ENCODE results near the gene ATF6.
A peak's percentile ranks its signal among the peaks of the same experiment; 100 is the strongest.

The ATF6 gene

DNA sequence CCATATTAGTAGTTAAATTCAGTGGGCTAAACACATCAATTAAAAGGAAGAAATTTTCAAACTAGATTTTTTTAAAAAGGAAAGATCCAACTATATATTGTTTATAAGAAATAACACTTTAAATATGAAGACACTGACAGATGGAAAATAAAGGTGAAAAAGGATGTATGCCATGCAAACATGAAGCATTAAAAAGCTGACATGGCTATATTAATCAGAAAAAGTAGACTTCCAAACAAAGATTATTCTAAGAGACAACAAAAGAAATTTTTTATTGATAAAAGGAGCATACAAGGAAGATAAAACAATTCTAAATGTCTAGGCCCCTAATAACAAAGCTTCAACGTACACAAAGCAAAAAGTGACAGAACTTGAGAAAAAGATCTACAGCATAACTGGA lies 92.2 kb downstream of the ATF6 start:
- no peak for TF ChIP-seq CTCF (IDR thresholded peaks at IDR 0.05; ENCODE audit: borderline replicate concordance, control extremely low read depth, extremely low read depth, insufficient read depth, missing control alignments)
- DNase-seq (ENCODE audit: low spot score), result no peak
- in situ Hi-C loops (cut with MboI; ENCODE audit: low sequenced_read_pairs, unreplicated experiment), result no loop called here

DNA sequence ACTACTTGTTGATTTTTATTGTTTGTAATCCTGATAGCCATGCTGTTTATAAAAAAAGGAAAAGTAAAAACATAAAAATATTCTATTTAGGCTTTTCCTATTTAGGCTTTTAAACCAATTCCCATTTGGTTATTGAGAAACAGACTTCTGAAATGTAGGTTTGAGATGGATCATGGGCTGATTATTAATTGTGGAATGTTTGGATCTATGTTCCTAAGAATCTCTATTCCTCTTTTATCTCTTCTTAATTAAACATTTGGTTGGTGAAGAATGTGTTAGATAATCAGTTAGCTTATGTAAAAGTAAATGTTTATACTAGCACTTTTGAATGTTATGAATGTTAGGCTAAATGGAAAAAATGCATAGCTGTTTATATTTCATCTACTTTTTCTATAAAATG lies 97.4 kb downstream of the ATF6 start:
- in situ Hi-C loops (cut with MboI; ENCODE audit: low sequenced_read_pairs, unreplicated experiment), result no loop called here
- no peak for DNase-seq (ENCODE audit: low spot score)
- TF ChIP-seq CTCF (IDR thresholded peaks at IDR 0.05; ENCODE audit: borderline replicate concordance, control extremely low read depth, extremely low read depth, insufficient read depth, missing control alignments), result no peak

DNA sequence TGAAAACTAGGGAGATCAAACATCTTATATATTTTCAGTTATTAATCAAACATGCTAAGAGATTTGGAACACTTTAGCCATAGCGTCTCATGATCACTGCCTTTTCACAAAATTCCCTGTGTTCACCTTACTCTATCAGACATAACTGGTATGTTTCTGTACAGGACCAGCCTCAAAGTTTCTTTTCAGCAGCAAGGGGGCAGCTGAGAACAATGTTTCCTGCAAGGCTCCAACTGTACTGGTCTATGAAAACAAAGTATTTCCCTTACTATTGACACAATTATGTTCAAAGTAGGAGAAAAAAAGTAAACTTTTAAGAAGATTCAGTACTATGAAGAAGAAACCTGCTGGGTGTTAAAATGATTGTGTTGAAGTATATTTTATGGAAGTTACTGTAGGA lies 98.5 kb downstream of the ATF6 start:
- peak; percentile 30 for TF ChIP-seq CTCF (IDR thresholded peaks at IDR 0.05; ENCODE audit: borderline replicate concordance, control extremely low read depth, extremely low read depth, insufficient read depth, missing control alignments)
- in situ Hi-C loops (cut with MboI; ENCODE audit: low sequenced_read_pairs, unreplicated experiment), result no loop called here
- DNase-seq (ENCODE audit: low spot score), result no peak

DNA sequence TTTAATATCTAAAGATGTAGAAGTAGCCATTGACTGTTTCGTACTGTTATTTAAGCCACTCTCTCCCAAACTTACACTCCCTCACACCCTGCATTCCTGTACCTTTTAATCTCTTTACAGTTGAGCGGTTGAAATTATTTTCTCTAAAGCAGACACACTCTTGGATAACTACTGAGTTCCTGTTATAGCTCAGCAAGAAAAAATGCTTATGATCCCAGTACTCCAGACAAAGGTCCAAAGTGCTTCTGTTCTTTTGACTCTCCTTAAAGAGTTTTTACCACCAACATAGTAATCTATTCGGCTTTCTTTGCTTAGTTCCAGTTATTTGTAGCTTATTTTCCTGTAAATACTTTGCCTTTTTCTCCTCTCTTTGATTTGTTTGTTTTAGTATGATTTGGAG lies 100.1 kb downstream of the ATF6 start:
- in situ Hi-C loops (cut with MboI; ENCODE audit: low sequenced_read_pairs, unreplicated experiment), result no loop called here
- no peak for DNase-seq (ENCODE audit: low spot score)

DNA sequence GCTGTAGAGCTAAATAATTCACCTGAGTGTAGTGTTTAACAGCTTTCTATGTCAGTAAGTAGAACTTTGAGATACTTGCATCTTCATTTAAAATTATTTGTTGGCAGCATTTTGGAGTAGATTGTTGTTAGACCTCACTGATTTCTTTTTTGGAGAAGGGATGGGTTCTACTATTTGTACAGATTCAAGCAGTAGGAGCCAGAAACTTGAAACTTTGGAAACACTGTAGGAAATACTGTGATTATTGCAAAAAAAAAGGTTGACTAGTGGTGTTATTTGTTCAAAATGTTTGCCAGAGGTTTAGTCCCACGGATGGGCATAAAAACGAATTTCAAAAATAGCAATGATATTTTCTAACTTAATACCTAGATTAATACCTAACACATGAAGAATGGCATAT lies 102.7 kb downstream of the ATF6 start:
- in situ Hi-C loops (cut with MboI; ENCODE audit: low sequenced_read_pairs, unreplicated experiment), result no loop called here
- TF ChIP-seq CTCF (IDR thresholded peaks at IDR 0.05; ENCODE audit: borderline replicate concordance, control extremely low read depth, extremely low read depth, insufficient read depth, missing control alignments), result no peak
- no peak for DNase-seq (ENCODE audit: low spot score)

More for the DNA sequence above, 100.1 kb downstream of the ATF6 start:
- TF ChIP-seq CTCF (IDR thresholded peaks at IDR 0.05; ENCODE audit: borderline replicate concordance, control extremely low read depth, extremely low read depth, insufficient read depth, missing control alignments), result no peak

GRCh38 chr1:161869291-161869690 lies 103.2 kb downstream of the ATF6 start:
- DNase-seq (ENCODE audit: low spot score), result no peak
- no peak for TF ChIP-seq CTCF (IDR thresholded peaks at IDR 0.05; ENCODE audit: borderline replicate concordance, control extremely low read depth, extremely low read depth, insufficient read depth, missing control alignments)
- in situ Hi-C loops (cut with MboI; ENCODE audit: low sequenced_read_pairs, unreplicated experiment), result no loop called here

GRCh38 chr1:161872506-161872905 lies 106.4 kb downstream of the ATF6 start:
- no peak for TF ChIP-seq CTCF (IDR thresholded peaks at IDR 0.05; ENCODE audit: borderline replicate concordance, control extremely low read depth, extremely low read depth, insufficient read depth, missing control alignments)
- in situ Hi-C loops (cut with MboI; ENCODE audit: low sequenced_read_pairs, unreplicated experiment), result no loop called here

More at GRCh38 chr1:161872506-161872905, 106.4 kb downstream of the ATF6 start:
- DNase-seq (ENCODE audit: low spot score), result no peak
